KOPT-K1 (cell line): ENCODE results near the gene MAGEB1.

Experiments used
- H3K27ac ChIP-seq: fragments of 200-600 bp; sonication (generic); 2 replicates; pipeline ENCODE4 v1.5.1; 2016; ENCODE audit warnings: antibody characterized with exemption, mild to moderate bottlenecking, low read depth, low read length; ENCODE audit not compliant: poor library complexity, severe bottlenecking
- H3K36me3 ChIP-seq: fragments of 200-600 bp; sonication (generic); 2 replicates; pipeline ENCODE4 v1.5.1; 2017; ENCODE audit warnings: antibody characterized with exemption, mild to moderate bottlenecking, low read length, moderate library complexity; ENCODE audit not compliant: insufficient read depth
- H3K9me3 ChIP-seq: fragments of 200-600 bp; sonication (generic); 2 replicates; pipeline ENCODE4 v1.5.1; 2017; ENCODE audit warnings: antibody characterized with exemption, low read length, mild to moderate bottlenecking; ENCODE audit not compliant: insufficient read depth, poor library complexity, severe bottlenecking

Gene MAGEB1

DNA sequence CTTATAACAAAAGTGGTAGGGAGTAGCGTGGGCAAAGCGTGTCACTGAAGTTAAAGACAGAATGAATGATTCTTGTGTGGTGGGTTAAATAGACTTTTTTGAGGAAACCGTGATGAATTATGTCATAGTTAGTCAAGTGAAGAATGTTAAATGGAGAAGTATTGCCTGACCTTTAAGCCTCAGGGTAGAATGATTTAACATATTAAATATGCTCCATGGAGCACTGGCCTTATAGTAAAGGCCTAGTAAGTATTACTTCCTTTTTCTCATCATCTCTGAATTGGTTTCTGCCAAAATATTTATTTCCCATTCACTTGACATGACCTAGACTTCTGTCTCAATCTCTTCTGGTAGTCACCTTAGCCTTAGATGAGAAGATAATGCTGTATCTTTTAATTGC lies 23.7 kb downstream of the MAGEB1 start:
- peaks cover 11% of the 10 kb centered on the region for H3K9me3 ChIP-seq
- no peaks in the 10 kb centered on the region for H3K36me3 ChIP-seq

DNA sequence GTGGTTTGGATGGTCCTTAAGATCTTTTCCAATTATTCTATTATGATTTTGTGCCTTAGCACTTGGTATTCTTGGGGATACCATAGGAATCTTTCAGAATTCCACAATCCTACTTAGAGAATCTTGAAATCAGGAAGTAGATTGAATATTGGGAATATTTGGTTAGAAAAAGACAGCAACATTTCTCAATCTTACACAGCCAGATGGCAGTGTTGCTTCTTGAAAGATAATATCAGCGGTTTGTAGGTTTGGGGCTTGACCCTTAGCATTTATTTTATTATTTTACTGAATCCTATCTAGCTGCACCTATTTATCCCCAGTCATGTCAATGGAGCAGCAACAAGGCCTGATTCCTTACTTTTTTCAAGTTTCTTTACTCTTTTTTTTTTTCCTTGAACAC lies 28.6 kb downstream of the MAGEB1 start:
- peaks cover 11% of the 10 kb centered on the region for H3K9me3 ChIP-seq
- no peaks in the 10 kb centered on the region for H3K36me3 ChIP-seq
- no peak overlapping the region for H3K27ac ChIP-seq

More for the DNA sequence above, 23.7 kb downstream of the MAGEB1 start:
- no peak overlapping the region for H3K27ac ChIP-seq

DNA sequence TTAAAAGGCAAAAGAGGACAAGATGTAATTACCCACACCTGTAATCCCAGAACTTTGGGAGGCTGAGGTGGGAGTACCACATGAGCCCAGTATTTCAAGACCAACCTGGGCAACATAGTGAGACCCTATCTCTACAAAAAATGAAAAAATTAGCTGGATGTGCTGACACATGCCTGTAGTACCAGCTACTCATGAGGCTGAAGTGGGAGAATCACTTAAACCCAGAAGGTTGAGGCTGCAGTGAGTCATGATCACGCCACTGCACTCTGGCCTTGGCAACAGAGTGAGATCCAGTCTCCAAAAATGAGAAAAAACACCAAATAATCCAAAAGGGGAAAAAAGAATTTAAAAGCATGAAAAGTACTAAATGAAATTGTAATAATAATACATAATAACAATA lies 31.4 kb downstream of the MAGEB1 start:
- Histone ChIP-seq H3K9me3 (peaks cover under 1% of the 10 kb centered on the region), H3K36me3 (no peaks in the 10 kb centered on the region), H3K27ac (no peak overlapping the region)

DNA sequence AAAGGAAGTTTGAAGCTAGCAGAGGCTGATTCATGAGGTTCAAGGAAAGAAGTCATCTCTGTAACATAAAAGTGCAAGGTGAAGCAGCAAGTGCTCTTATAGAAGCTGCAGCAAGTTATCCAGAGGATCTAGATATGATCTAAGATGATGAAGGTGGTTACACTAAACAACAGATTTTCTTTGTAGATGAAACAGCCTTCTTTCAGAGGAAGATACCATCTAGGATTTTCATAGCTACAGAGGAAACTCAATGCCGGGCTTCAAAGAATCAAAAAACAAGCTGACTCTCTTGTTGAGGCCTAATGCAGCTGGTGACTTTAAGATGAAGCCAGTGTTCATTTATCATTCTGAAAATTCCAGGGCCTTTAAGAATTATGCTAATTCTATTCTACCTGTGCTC lies 33.5 kb downstream of the MAGEB1 start:
- no peaks in the 10 kb centered on the region for H3K36me3 ChIP-seq
- H3K9me3 ChIP-seq = no peaks in the 10 kb centered on the region
- H3K27ac ChIP-seq = peak overlapping the region; percentile 34

DNA sequence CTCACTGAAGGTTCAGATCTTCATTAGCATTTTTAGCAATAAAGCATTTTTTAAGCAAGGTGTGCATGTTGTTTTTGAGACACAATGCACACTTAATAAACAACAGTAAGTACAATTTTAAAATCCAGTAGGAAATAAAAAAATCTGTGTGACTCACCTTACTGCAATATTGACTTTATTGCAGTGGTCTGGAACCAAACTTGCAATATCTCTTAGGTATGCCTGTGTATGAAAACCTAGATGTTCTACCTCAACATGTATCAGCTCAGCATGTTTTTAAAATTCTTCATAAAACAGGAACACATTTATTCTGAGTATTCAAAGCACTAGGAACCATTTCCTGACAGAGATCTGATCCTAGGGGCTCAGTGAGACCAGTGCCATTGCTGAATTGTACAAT lies 35.6 kb downstream of the MAGEB1 start:
- no peaks in the 10 kb centered on the region for H3K36me3 ChIP-seq
- no peak overlapping the region for H3K27ac ChIP-seq
- H3K9me3 ChIP-seq = no peaks in the 10 kb centered on the region

DNA sequence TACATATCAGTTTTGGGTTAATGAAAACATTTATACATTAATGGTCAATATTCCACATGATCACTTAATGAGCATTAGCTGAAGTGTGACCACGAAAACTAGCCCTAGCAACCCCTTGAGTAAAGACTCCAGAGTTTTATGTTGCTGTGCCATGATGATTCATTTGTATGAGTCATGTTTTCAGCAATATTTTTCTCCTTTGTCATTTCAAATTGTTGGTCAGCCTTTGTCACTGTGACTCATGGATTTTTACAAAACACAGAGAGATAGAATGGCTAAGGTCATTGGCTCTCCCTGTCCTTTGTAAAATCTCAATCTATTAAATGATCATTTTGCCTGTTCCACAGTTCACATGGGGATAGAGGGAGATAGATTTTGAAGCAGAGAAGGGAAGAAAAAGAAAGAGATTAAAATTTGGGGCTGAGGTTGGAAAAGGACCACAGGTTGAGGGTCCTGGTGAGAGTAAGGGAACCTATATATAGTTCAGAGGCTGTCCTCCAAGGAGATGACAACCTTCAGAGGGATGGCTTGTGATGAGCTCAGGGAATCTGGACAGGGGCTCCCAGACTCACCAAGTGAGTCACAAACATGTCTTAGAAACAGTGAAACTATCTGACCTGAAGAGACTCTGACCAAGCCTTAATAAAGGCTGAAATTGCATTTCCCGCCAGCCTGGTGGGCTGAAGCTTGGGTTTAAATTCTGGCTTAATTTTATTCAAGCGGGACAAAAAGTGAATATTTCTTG lies 36.7 kb downstream of the MAGEB1 start:
- Histone ChIP-seq H3K9me3 (no peaks in the 10 kb centered on the region), H3K36me3 (no peaks in the 10 kb centered on the region), H3K27ac (no peak overlapping the region)

DNA sequence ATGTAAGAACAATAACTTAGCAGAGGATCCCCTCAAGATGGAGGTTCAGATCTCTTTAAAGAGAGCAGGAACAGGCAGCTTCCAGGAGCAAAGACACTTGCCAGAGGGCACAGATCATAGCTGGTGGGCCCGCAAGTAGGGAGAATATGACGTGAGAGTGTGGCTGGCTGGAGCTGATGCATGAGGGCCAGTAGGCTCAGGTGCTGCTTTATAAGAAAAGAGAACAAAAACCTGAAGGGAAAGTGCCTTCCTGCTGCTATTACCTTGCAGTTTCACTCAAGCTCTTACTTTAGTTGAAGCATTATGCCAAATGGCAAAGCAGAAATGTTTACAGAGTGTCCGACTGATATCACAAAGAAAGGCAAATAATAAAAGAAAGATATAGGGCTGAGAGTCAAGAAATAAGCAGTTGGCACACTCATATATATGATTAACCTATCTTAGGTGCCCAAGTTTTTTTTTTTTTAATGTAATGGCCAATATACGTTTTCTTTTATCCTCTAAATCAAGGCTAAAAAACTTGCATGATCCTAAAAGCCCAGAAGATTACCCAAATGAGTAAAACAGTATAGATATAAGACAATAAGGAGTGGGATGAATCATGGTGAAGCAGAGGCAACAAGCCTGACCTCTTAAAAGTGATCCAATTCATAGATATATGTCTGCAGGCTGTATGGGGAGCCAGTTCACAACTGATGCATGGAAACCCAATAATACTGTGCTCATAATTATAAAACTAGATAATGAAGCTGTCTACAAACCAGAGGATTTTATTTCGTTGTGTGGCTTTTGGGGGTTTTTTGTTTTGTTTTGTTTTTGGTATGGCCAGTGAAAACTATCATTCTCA lies 49.7 kb downstream of the MAGEB1 start:
- no peaks in the 10 kb centered on the region for H3K9me3 ChIP-seq

DNA sequence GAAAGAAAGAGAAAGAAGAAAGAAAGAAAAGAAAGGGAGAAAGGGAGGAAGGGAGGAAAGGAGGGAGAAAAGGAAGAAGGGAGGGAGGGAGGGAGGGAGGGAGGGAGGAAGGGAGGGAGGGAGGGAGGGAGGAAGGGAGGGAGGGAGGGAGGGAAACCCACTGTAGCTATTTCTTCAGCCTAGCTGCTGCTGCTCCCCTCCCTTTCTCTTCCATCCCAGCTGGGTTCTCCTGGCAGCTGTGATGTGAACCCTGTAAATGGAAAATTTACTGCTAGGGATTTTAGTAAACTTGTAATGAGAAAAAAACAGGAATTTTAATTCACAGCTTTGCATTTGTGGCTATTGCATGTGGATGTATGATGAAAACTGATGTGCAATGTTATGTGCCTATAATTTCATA lies 54.3 kb downstream of the MAGEB1 start:
- H3K27ac ChIP-seq = no peak overlapping the region
- H3K36me3 ChIP-seq = no peaks in the 10 kb centered on the region
- H3K9me3 ChIP-seq = no peaks in the 10 kb centered on the region

More for the DNA sequence above, 49.7 kb downstream of the MAGEB1 start:
- no peaks in the 10 kb centered on the region for H3K36me3 ChIP-seq
- no peak overlapping the region for H3K27ac ChIP-seq
